Dedifferentiated amniotic fluid mesenchymal stem cell (primary cell): ENCODE data around the gene RNASE3.
A peak's percentile ranks its signal among the peaks of the same experiment; 100 is the strongest.
"Not testable (repeated sequence)": the region's sequence is repeated elsewhere in the genome, so short reads cannot be mapped to it uniquely, and the experiment has no call there.

Experiments used
- DNase-seq: peaks from one replicate; pipeline ENCODE4 v3.0.0-alpha.2; 2016; ENCODE audit errors: extremely low spot score

RNASE3 gene

GRCh38 chr14:20891126-20891825 is at the start of gene RNASE3:
RNASE3 (plus strand) TSS chr14:20891385; CDS start chr14:20891687, 302 bp downstream.
- DNase-seq, result not testable (repeated sequence)

GRCh38 chr14:20846560-20846959 is 44.6 kb upstream of the RNASE3 start:
- no peak for DNase-seq

GRCh38 chr14:20848316-20848954 is 42.8 kb upstream of the RNASE3 start:
- DNase-seq, result no peak

- DNase-seq, result no peak
Measured at GRCh38 chr14:20848955-20849570, 42.1 kb upstream of the RNASE3 start.

GRCh38 chr14:20853042-20853441 is 38.1 kb upstream of the RNASE3 start:
- DNase-seq, result no peak

GRCh38 chr14:20855652-20856291 is 35.4 kb upstream of the RNASE3 start:
- peak; percentile 29 for DNase-seq

- no peak for DNase-seq
Measured at GRCh38 chr14:20857207-20857606, 34.0 kb upstream of the RNASE3 start.

- peak; percentile 35 for DNase-seq
Measured at GRCh38 chr14:20857630-20858261, 33.4 kb upstream of the RNASE3 start.

GRCh38 chr14:20866194-20866593 is 25.0 kb upstream of the RNASE3 start:
- DNase-seq, result no peak

GRCh38 chr14:20866963-20867362 is 24.2 kb upstream of the RNASE3 start:
- DNase-seq, result no peak

- no peak for DNase-seq
Measured at GRCh38 chr14:20873370-20874177, 17.6 kb upstream of the RNASE3 start.

GRCh38 chr14:20877016-20877415 is 14.2 kb upstream of the RNASE3 start:
- no peak for DNase-seq

- DNase-seq, result no peak
Measured at GRCh38 chr14:20878695-20879094, 12.5 kb upstream of the RNASE3 start.

- DNase-seq, result not testable (repeated sequence)
Measured at GRCh38 chr14:20881229-20881628, 10.0 kb upstream of the RNASE3 start.

- not testable (repeated sequence) for DNase-seq
Measured at GRCh38 chr14:20882787-20883186, 8.4 kb upstream of the RNASE3 start.

GRCh38 chr14:20888411-20888810 is 2.8 kb upstream of the RNASE3 start:
- not testable (repeated sequence) for DNase-seq

- not testable (repeated sequence) for DNase-seq
Measured at GRCh38 chr14:20895322-20895721, 4.1 kb downstream of the RNASE3 start.

- DNase-seq, result no peak
Measured at GRCh38 chr14:20904393-20905029, 13.3 kb downstream of the RNASE3 start.

GRCh38 chr14:20905676-20906075 is 14.5 kb downstream of the RNASE3 start:
- DNase-seq, result no peak

GRCh38 chr14:20907214-20907613 is 16.0 kb downstream of the RNASE3 start:
- no peak for DNase-seq

GRCh38 chr14:20910822-20911221 is 19.6 kb downstream of the RNASE3 start:
- DNase-seq, result not testable (repeated sequence)
